NCI-H2196 (cell line): ENCODE data around the gene UVSSA.

Source experiments
- DNase-seq: peaks from one replicate; lab custom pipeline; 2025; ENCODE audit not compliant: unreplicated experiment; lab: John Stamatoyannopoulos, UW

Gene UVSSA

GRCh38 chr4:1404573-1405253 is 57.7 kb downstream of the UVSSA start:
- DNase-seq: no peak

GRCh38 chr4:1405254-1405635 is 58.2 kb downstream of the UVSSA start:
- no peak for DNase-seq

GRCh38 chr4:1405636-1406393 is 58.8 kb downstream of the UVSSA start:
- DNase-seq: no peak

- no peak for DNase-seq
Measured at GRCh38 chr4:1406394-1406980, 59.5 kb downstream of the UVSSA start, which contains the start of gene NKX1-1. TSS of gene NKX1-1 (minus strand) at chr4:1406442. CDS start at chr4:1406442, 0 bp downstream.

- DNase-seq: no peak
Measured at GRCh38 chr4:1406981-1407656, 60.1 kb downstream of the UVSSA start.

GRCh38 chr4:1407657-1408333 is 60.8 kb downstream of the UVSSA start:
- no peak for DNase-seq

- DNase-seq: no peak
Measured at GRCh38 chr4:1408418-1408817, 61.4 kb downstream of the UVSSA start.

- no peak for DNase-seq
Measured at GRCh38 chr4:1409079-1409478, 62.1 kb downstream of the UVSSA start.

GRCh38 chr4:1409491-1410425 is 62.8 kb downstream of the UVSSA start:
- DNase-seq: no peak

GRCh38 chr4:1410491-1411325 is 63.7 kb downstream of the UVSSA start:
- no peak for DNase-seq

- DNase-seq: no peak
Measured at GRCh38 chr4:1411436-1412375, 64.7 kb downstream of the UVSSA start.

- DNase-seq: no peak
Measured at GRCh38 chr4:1412376-1413203, 65.6 kb downstream of the UVSSA start.

- DNase-seq: no peak
Measured at GRCh38 chr4:1413204-1413663, 66.2 kb downstream of the UVSSA start.

GRCh38 chr4:1413687-1414479 is 66.9 kb downstream of the UVSSA start:
- no peak for DNase-seq

- DNase-seq: no peak
Measured at GRCh38 chr4:1414831-1415680, 68.0 kb downstream of the UVSSA start.
